HG03159 (cell line): ENCODE measurements around the gene CMTM4.
"Not testable (repeated sequence)": the region's sequence is repeated elsewhere in the genome, so short reads cannot be mapped to it uniquely, and the experiment has no call there.

Experiments used
- ATAC-seq: cut with Tn5 transposase; IDR thresholded peaks from one replicate; pipeline ENCODE4 v1.9.1; 2021; ENCODE audit warnings: mild to moderate bottlenecking, moderate library complexity; ENCODE audit not compliant: unreplicated experiment

Gene CMTM4

DNA sequence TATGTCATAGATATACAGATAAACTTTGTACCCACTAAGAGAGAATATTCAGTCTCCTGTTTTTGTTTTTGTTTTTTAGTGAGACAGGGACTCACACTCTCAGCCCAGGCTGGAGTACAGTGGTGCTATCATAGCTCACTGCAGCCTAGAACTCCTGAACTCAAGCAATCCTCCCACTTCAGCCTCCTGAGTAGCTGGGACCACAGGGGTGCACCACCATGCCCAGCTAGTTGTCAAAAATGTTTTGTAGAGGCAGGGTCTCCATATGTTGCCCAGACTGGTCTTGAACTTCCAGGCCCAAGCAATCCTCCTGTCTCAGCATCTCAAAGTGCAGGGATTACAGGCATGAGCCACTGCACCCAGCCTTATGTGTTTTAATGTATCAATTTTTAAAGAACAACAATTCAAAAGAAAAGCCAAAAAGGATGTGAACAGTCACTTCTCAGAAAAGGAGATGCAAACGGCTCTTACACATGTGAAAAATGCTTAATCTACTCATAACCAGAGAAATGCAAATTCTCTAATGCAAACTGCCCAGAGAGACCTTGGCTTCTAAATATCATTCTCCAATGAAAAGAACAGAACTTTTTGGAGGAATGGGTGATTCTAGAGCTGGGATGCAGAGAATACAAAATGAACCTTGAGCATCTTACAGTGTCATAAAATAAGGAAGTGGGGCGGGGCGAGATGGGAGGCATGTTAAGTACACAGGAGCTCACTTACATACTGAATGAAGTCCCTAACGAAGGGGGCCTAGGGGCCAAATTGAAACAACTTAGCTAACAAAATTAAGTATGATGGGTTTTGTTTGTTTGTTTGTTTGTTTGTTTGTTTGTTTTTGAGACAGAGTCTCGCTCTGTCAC, 99.3 kb downstream of the CMTM4 start:
- peak; percentile 67 for ATAC-seq

DNA sequence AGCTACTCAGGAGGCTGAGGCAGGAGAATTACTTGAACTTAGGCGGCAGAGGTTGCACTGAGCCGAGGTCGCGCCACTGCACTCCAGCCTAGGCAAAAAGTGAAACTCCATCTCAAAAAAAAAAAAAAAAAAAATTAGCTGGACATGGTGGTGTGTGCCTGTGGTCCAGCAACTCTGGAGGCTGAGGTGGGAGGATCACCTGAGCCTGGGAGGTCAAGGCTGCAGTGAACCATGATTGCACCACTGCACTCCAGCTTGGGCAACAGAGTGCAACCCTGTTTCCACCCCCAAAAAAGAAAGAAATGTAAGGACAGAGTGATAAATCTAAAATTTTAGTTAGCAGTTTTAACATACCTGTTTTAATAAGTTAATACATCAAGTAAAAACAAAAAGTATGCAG, 100.0 kb downstream of the CMTM4 start:
- not testable (repeated sequence) for ATAC-seq

DNA sequence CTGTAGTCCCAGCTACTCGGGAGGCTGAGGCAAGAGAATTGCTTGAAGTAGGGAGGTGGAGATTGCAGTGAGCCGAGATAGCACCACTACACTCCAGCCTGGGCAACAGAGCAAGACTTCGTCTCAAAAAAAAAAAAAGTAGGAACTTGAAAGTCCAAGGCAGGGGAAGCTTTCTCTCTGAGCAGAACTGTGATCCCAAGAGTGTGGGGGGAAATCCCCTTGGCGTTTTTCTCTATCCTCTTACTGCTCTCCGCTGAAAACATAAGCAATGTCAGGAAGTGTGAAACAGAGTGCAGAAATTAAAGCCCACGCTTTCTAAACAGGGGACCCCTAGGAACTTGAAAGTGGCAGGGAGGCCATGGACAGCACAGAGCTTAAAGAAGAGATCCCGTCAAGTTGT, 101.8 kb downstream of the CMTM4 start:
- no peak for ATAC-seq

DNA sequence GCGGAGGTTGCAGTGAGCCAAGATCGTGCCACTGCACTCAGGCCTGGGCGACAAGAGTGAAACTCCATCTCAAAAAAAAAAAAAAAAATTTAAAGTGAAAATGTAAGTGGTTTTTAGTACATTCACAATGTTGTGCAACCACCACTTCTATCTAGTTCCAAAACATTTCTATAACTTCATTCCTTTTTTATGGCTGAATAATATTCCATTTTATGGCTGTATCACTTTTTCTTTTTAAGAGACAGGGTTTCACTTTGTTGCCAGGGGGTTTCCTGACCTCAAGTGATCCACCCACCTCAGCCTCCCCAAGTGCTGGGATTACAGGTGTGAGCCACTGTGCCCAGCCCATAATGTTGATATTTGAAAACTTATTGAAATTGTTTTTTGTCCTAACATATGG, 103.7 kb downstream of the CMTM4 start:
- ATAC-seq: no peak

DNA sequence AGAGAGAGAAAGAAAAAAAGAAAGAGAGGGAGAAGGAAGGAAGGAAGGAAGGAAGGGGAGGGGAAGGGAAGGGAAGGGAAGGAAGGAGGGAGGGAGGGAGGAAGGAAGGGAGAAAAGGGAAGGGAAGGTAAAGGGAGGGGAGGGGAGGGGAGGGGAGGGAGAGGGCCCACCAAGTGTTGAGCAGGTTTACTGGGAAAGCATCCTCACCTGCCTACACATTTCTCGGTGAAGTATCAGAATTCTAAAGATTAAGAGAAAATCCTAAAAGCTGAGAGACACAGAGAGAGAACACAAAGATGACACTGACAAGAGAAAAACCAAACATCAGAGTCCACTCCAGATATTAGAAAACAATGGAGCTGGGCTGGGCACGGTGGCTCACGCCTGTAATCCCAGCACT, 104.3 kb downstream of the CMTM4 start:
- no peak for ATAC-seq

DNA sequence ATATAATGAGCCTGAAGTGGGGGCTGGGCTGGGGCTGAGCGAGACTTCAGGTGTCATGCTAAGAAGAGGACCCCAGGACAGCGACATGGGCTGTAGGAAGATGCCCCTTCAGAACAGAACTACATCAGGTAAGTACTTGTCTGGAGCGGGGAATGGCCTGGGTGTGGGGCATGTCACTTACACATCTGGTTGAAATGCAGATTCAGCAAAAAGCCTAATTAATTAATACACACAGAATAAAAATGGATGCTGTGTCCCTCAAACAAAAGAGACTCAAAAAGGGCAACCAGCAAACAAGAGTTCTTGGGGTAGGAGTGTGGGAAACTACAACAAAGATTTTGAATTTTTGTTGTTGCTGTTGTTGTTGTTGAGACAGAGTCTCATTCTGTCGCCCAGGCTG, 105.5 kb downstream of the CMTM4 start:
- ATAC-seq: no peak

DNA sequence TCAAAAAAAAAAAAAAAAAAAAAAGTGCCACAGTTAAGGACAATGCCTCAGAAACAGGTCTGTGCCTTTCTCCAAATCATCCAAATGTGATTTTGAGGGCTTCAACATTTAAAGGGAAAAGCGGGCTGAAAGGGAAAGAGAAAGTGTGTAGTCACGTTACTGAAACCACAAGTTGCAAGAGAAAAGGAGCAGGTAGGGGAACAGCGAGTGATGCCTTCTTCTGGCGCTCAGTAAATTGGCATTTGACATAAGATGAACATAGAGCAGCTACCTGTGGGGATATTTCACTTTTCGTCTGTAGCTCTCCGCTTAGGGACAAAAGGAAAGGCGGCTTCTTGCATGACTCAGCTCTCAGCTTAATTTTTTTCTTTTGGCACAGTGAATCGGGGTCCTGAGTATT, 106.2 kb downstream of the CMTM4 start:
- no peak for ATAC-seq

DNA sequence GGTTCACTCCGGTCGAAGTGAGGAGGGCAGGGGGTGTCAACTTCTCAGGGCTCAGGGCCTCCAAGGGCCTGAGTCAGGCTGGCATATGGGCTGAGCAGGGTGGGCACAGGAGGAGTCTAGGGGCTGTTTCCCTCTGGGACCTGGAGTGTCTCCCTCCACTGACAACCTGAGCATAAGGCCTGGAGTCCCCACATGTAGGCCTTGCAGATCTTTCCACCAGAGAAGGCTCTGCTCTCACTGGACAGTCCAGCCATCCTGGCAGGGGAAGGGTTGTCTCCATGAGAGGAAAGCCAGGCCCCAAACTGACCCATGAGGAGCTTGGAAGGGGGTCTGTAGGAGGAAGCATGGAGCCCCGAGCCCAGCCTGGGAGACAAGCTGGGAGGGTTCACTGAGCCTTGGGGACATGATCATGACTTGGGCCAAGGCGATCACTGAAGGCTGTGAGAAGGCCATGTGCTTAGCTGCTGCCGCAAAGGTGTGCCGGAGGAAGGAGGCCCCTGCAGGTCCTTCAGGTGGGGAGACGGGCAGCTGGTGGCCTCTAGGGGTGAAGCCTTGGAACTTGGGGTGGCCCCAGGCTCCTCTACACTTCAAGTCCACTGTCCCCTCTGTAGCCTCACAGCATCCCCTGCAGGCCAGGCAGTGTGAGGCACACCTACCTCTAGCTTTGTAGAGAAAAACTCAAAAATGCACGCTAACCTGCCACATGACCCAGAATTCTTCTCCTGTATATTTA, 107.4 kb downstream of the CMTM4 start:
- peak; percentile 78 for ATAC-seq

DNA sequence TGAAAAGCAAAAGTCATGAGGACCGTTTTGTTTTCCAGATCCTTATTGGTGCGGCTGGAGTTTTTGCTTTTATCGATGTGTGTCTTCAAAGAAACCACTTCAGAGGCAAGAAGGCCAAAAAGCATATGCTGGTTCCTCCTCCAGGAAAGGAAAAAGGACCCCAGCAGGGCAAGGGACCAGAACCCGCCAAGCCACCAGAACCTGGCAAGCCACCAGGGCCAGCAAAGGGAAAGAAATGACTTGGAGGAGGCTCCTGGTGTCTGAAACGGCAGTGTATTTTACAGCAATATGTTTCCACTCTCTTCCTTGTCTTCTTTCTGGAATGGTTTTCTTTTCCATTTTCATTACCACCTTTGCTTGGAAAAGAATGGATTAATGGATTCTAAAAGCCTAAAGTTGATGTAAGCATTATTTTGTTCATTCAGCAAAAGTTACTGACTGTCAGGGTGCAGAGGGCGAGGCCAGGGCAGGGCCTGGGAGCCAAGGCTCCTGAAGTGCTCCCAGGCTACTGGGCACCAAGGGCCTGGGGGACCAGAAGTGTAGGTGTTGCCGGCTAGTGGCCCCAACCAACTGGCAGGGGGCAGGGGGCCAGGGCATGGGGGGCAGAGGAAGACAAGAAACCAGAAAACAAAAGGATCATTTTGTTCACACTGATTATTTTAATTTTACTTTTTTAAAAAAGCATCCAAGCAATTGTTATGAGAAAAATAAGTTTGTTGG, 108.5 kb downstream of the CMTM4 start:
- no peak for ATAC-seq

DNA sequence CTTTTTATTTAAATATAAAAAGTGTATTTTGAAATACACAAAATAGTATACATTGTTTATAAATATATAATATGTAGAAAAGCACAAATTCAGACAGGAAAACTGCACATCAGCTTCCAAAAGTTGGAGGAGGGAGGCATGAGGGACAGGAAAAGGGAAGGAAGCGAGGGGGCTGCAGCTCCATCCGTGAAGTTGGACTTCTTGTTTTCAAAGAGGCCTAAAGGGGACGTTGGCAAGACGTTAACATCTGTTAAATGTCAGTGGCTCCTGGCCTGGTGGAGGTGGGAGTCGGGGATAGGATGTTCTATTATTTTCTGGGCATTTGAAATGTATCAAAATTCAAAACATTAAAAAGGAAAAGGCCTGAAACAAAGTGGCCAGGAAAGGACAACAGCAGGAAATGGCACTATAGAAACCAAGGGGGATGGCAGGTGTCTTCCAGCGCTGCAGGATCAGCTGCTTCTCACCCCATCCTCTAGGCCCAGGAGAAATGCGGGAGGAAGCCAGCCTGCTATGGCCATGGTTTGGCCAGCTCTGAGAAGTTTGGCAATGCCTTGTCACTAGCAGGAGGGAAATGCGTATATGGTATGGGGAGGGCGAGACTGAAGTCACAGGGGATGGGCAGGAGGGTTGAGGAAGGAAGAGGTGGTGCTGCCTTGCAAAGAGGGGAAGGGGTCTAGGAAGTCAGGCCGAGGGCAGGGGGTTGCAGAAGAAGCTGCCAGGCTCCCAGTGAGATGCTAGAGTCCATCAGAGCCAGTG, 110.9 kb downstream of the CMTM4 start:
- ATAC-seq: no peak

DNA sequence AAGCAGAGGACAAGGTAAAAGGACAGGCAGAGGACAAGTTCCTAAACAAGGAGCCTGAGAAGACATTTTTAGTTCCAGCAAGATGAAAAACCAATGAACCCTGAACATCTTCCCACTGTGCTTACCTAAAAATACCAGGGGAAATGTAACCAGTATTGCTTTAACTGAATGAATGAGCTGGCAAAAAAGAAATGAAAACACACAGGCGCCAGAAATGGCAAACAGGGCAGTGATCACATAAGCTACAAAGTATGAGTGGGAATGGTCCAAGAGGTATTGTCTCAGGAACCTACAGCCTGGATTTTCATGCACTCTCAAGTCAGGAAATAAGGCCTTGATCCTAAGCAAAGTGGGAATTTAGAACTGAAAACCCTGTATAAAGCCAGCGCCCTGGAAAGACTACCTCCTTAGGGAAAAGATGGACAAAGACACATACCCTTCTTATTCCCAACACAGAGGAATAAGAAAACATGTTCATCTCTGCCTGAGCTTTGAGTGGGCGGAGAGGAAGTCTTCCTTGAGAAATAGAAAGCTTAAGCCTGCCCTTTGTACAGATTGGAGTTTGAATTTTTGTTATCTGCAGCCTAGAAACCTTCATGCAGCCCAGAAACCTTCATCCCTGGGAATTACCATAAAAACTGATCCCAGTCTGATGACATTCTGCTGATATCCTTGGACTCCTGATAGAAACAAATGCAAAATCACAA, 115.1 kb downstream of the CMTM4 start:
- ATAC-seq: no peak

DNA sequence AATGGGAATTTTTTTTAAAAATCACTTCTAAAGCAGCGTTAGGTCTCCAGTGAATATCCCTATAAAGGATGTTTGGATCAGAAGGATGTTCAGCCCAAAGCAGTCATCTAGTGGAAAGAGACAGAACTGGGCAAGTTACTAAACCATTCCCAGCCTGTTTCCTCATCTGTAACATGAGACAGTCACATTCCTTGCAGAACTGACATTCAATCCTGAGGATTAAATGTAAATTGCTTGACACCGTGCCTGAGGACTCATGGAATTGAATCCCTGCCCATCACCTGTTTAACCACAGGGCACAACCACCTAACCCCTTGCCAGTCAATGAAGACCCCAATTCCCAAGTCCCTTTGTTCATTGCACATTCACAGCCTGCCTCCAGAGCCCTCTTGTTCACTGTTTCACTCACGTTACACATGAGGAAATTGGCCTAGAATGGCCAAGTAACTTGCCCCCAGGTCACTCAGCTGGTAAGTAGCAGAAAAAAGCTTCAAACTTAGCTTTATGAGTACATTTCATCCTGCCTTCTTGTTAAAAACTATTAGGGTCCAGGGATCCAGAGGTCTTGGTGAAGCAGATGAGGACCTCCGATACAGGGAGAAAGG, 115.8 kb downstream of the CMTM4 start:
- ATAC-seq: no peak

DNA sequence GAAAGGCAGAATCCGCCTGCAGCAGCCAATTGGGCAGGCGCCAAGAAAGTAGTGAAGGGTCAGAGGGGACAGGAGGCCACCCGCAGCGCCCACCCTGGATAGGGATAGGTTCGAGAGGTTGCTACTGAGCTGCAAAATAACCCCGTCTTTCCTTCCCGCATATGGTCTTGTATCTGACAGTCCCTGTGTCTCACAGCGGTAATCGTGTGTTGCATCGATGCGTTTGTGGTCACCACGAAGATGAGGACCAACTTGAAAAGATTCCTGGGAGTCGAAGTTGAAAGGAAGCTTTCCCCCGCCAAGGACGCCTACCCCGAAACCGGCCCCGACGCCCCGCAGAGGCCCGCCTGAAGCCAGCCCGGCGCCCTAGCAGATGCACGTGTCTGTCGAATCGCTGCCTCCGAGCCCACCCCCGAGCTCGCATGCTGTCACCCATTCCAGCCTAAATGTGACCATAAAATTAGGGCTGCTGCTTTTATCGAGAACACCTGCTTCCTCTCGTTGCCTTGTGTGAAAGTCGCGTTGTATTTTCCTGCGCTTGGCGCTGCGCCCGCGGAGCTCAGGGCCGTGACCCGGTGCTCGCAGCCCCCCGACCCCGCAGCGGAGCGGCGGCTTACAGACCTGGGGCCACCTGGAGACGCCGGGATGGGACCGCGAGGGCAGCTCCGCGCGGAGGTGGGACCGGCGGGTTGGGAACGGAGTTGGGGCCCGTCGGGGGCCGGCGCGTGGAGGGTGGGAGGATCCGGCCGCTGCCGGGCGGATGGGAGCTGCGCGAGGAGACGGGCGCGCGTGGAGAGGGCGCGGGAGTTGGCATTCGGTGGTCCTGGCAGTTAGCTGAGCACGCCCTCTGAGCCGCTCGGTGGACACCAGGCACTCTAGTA, 117.7 kb downstream of the CMTM4 start, which contains the start of gene CMTM2:
Gene CMTM2 (plus strand): TSS at position 813 of the 881 bp plus-strand sequence. CDS start 145 bp downstream, outside the sequence.
- ATAC-seq: no peak

DNA sequence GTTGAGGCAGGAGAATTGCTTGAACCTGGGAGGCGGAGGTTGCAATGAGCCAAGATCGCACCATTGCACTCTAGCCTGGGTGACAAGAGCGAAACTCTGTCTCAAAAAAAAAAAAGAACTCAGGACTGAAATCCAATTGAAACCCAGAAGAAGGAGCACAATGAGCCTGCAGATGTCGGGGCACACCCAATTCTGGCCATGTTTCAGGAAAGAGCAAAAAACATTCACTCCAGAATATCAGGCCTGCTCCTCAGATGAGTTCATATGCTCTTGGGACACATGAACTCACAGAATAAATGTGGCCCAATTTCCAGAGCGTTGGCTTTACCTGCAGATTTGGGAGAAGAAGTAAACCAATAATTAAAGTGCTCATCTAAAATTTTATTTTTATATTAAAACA, 120.2 kb downstream of the CMTM4 start:
- ATAC-seq: no peak

DNA sequence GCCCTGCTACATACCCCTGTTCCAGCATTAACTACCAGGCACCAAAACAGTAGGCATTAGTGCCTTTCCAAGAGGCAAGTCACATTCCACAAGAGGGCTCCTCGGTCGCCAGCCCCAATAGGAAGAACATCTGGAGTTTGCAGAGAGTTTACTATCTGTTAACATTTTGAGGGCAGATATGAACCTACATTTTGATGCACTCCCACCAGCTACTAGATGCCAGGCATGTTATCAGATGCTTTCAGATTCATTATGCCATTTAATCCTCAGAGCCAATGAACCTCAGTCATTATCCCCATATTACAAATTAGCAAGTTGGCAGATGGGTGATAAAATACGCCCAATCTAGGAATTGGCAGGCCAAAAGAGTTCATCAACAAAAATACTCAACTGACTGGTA, 121.5 kb downstream of the CMTM4 start:
- ATAC-seq: no peak

DNA sequence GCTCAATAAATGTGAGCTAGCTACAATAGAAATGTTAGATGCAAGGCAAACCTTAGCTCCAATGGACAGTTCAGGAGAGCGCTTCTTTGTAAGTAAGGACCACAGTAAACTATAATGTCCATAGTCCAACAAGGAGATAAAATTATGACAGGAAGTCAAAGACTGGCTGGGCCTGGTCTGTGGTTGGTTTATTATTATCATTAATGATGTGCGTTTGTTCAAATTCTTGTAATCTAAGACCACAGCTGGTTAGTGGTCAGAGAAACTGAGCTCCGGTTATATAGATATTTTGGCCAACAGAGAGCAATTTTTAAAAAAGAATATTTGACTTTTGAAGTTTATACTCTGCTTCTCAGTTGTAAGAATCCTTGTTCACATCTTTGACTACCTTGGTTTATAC, 122.0 kb downstream of the CMTM4 start:
- no peak for ATAC-seq

DNA sequence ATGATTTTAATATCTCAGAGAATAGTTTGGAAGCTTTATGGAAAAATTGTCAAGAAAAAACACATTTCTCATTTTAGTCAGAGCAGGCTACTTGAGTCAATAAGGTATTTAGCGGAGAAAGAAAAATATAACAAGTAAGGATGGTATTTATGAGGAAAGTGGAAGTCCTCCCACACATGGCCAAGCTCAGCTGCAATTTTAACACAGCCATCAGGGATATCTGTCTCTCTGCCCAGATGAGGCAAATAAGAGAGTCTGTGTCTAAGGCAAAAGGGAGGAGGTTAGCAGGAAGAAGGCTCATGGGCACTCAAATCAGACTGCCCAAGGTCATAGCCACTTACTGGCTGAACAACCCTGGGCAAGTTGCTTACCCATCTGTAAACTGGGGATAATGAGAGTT, 122.5 kb downstream of the CMTM4 start:
- ATAC-seq: no peak

DNA sequence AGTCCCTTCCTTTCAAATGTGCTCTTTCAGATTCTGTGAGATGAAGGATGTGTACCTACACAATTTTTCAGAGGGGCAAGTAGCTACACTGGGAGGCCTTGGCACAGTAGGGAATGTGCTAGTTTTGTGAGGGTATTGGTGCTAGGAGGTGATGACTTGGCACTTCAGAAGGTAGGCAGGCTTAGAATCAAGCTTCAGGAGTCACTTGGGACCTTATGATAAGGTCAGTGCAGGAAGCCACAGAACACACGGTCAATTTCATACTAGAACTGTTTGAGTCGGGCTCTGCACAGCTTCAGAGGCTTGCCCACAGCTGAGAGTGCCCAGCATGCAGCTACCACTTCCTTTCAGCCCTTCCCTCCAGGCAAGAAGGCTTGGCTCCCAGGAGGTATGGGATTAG, 124.2 kb downstream of the CMTM4 start:
- no peak for ATAC-seq
